K562 (cell line): ENCODE data around the gene GLP2R. TPM values are rescaled to one million over a fixed set of nuclear protein-coding genes. Genes with fewer than 3 reads are reported as not detected.

ENCODE experiments used
- ATAC-seq: fragments of 200-7000 bp; cut with Tn5 transposase; 3 replicates; pipeline ENCODE4 v1.9.1; 2020; ENCODE audit warnings: moderate library complexity
- BruUV-seq: library from RNA; stranded (reverse); fragments of 400-500 nt; replicated peaks from 2 replicates; lab custom pipeline; 2021; lab: Mats Ljungman, UMichigan
- CTCF ChIA-PET: fragments of 300-600 bp; formaldehyde crosslinking; extraction: SDS; loops from one replicate; lab custom pipeline; 2021; ENCODE audit warnings: low intra/inter-chr PET ratio; lab: Yijun Ruan, JAX
- POLR2A ChIA-PET: fragments of 300-600, 350-650 bp; sonication (Branson Sonifier 250); formaldehyde crosslinking; extraction: SDS; loops from one replicate; lab custom pipeline; 2021; ENCODE audit warnings: antibody characterized with exemption, inconsistent platforms; lab: Yijun Ruan, JAX
- DNase-seq, 4 experiments: peaks; one replicate each; pipeline versions ENCODE4 v3.0.0 to v3.0.0-alpha.2; 2011 to 2018; ENCODE audit warnings: low spot score in 3 of 4, mixed read lengths in 3 of 4; ENCODE audit errors: extremely low read depth in 1 of 4
- FAIRE-seq: peaks from 2 replicates; lab custom pipeline; 2011; peaks lifted over from hg19 to GRCh38; lab: Jason Lieb, UNC
- H2AFZ ChIP-seq: 2 replicates; pipeline ENCODE4 v1.6.0; 2011; ENCODE audit warnings: low read depth, low read length, control low read depth, inconsistent platforms
- H3K27ac ChIP-seq: fragments of 200-600 bp; 3 replicates; pipeline ENCODE4 v1.8.0; 2011; ENCODE audit warnings: low read depth, mild to moderate bottlenecking, control low read depth, inconsistent platforms, low read length, moderate library complexity, mixed read lengths; ENCODE audit errors: extremely low read depth
- H3K27me3 ChIP-seq, 2 experiments: fragments of 300-600 bp in 1 of 2; 2 replicates in 1 of 2; 3 replicates in 1 of 2; pipeline versions ENCODE4 v1.6.0 to v1.8.0; 2011; ENCODE audit warnings: inconsistent platforms in 2 of 2, low read length in 2 of 2, mild to moderate bottlenecking in 1 of 2, mixed read lengths in 1 of 2, moderate library complexity in 1 of 2; ENCODE audit not compliant: control insufficient read depth in 2 of 2, insufficient read depth in 2 of 2
- H3K36me3 ChIP-seq: fragments of 300-600 bp; 3 replicates; pipeline ENCODE4 v1.8.0; 2011; ENCODE audit warnings: mild to moderate bottlenecking, low read length, inconsistent platforms; ENCODE audit not compliant: control insufficient read depth, insufficient read depth
- H3K4me1 ChIP-seq, 2 experiments: fragments of 200-600 bp in 1 of 2; replicated peaks in 1 of 2; 2 replicates in 1 of 2; 3 replicates in 1 of 2; pipeline versions ENCODE4 v1.5.1 to v1.8.0; 2011; ENCODE audit warnings: inconsistent platforms in 2 of 2, low read length in 2 of 2, mild to moderate bottlenecking in 1 of 2, mixed read lengths in 1 of 2, moderate library complexity in 1 of 2; ENCODE audit not compliant: control insufficient read depth in 2 of 2, insufficient read depth in 2 of 2
- H3K4me2 ChIP-seq: 2 replicates; pipeline ENCODE4 v1.6.1; 2011; ENCODE audit warnings: low read length, control low read depth, inconsistent platforms, mixed read lengths; ENCODE audit not compliant: insufficient read depth
- H3K4me3 ChIP-seq: fragments of 200-600 bp; sonication (generic), shearing (Covaris generic); 2 replicates; pipeline ENCODE4 v1.5.1; 2016; ENCODE audit warnings: control low read depth, inconsistent platforms
- H3K79me2 ChIP-seq: fragments of 200-600 bp; 3 replicates; pipeline ENCODE4 v1.8.0; 2011; ENCODE audit warnings: low read length, inconsistent platforms; ENCODE audit not compliant: control insufficient read depth, insufficient read depth
- H3K9ac ChIP-seq, 2 experiments: 2 replicates each; pipeline versions ENCODE4 v1.6.0 to v1.6.1; 2011; ENCODE audit warnings: low read depth in 2 of 2, low read length in 2 of 2, control low read depth in 1 of 2, inconsistent platforms in 1 of 2, mild to moderate bottlenecking in 1 of 2, mixed read lengths in 1 of 2; ENCODE audit not compliant: insufficient read depth in 1 of 2
- H3K9me1 ChIP-seq: one replicate; pipeline ENCODE4 v1.6.0; 2011; ENCODE audit warnings: inconsistent platforms, mild to moderate bottlenecking, low read length, moderate library complexity; ENCODE audit not compliant: control insufficient read depth, insufficient read depth
- H3K9me3 ChIP-seq: replicated peaks from 2 replicates; pipeline ENCODE4 v1.5.1; 2011; ENCODE audit warnings: low read depth, low read length, inconsistent platforms; ENCODE audit not compliant: control insufficient read depth, insufficient read depth
- H4K20me1 ChIP-seq: replicated peaks from 2 replicates; pipeline ENCODE4 v1.6.1; 2011; ENCODE audit warnings: low read length, inconsistent platforms, mixed read lengths; ENCODE audit not compliant: control insufficient read depth, insufficient read depth
- CCNT2 ChIP-seq: IDR thresholded peaks from 2 replicates; pipeline ENCODE4 v1.6.1; 2011; ENCODE audit warnings: borderline replicate concordance, low read depth, mild to moderate bottlenecking, moderate library complexity, mixed read lengths, low read length; ENCODE audit not compliant: insufficient read length; ENCODE audit errors: extremely low read depth
- FOXK2 ChIP-seq, 2 experiments: fragments of 450-650 bp; IDR thresholded peaks in 1 of 2; conservative IDR thresholded peaks in 1 of 2; 2 replicates each; pipeline ENCODE4 v1.6.1; 2016; ENCODE audit warnings: low read depth in 2 of 2, mild to moderate bottlenecking in 1 of 2
- FUS ChIP-seq: fragments of 200-400 bp; formaldehyde crosslinking; optimal IDR thresholded peaks from 2 replicates; pipeline ENCODE3; 2017; ENCODE audit warnings: low read depth, low read length
- GABPA ChIP-seq: fragments of 200-800 bp; sonication (Bioruptor generic); conservative IDR thresholded peaks from 2 replicates; pipeline ENCODE4 v1.6.1; 2016; ENCODE audit warnings: low read depth, missing genetic modification characterization, missing compliant biosample characterization
- HDGF ChIP-seq: fragments of 450-650 bp; IDR thresholded peaks from 2 replicates; pipeline ENCODE4 v1.6.1; 2016
- HNRNPUL1 ChIP-seq: fragments of 200-400 bp; formaldehyde crosslinking; IDR thresholded peaks from 2 replicates; pipeline ENCODE4 v1.6.1; 2017; ENCODE audit warnings: low read length
- KAT8 ChIP-seq: fragments of 450-650 bp; IDR thresholded peaks from 2 replicates; pipeline ENCODE4 v1.6.1; 2016; ENCODE audit warnings: low read depth, mild to moderate bottlenecking
- LARP7 ChIP-seq: fragments of 450-650 bp; IDR thresholded peaks from 2 replicates; pipeline ENCODE4 v1.6.1; 2016
- MECOM ChIP-seq: fragments of 250-450 bp; sonication (Bioruptor Pico); IDR thresholded peaks from 2 replicates; pipeline ENCODE4 v1.8.0; 2022; ENCODE audit warnings: inconsistent platforms
- SNIP1 ChIP-seq: fragments of 450-650 bp; IDR thresholded peaks from 2 replicates; pipeline ENCODE4 v1.7.1; 2017; ENCODE audit warnings: low read depth, mild to moderate bottlenecking
- SP1 ChIP-seq: sonication (generic); formaldehyde crosslinking; IDR thresholded peaks from 2 replicates; pipeline ENCODE4 v1.8.1; 2022; ENCODE audit warnings: mild to moderate bottlenecking, missing genetic modification reagents
- WGBS: fragments of 100-300 bp; shearing (Covaris generic); methylation state at CpG from one replicate; pipeline ENCODE4 v1.1.6; 2016; ENCODE audit warnings: low coverage, mixed read lengths; ENCODE audit not compliant: insufficient coverage; ENCODE audit errors: missing lambda C conversion rate; 5-methylcytosine and 5-hydroxymethylcytosine counted together
- in situ Hi-C: fragments of 300-500 bp; cut with MboI; formaldehyde crosslinking; loops from 4 replicates; pipeline ENCODE4 v1.15.0; 2018; ENCODE audit warnings: inconsistent platforms, mixed read lengths
- intact Hi-C: fragments of 100-400 bp; cut with micrococcal nuclease; formaldehyde crosslinking; loops from 2 replicates; pipeline ENCODE4 v1.14.2; 2022
- polyA plus RNA-seq, 8 experiments: library from polyadenylated mRNA; depleted of rRNA in 4 of 8; stranded (reverse) in 5 of 8; unstranded in 3 of 8; fragments of >200 nt; fragmentation: Nextera tagmentation in 2 of 8; fragmentation: Illumina TruSeq in 1 of 8; extraction: Ambion mirVana in 2 of 8; extraction: Trizol in 1 of 8; gene quantifications; 2 replicates each; pipeline versions ENCODE4 v1.2.1 to v1.2.3, GENCODE V29; 2011 to 2014; ENCODE audit warnings: inconsistent platforms in 1 of 8, missing spikeins in 1 of 8
- total RNA-seq, 7 experiments: library from RNA; depleted of rRNA in 6 of 7; stranded (reverse); fragments of >200 nt in 6 of 7; fragmentation: Illumina TruSeq in 2 of 7; extraction: Trizol in 2 of 7; gene quantifications; 2 replicates each; pipeline versions ENCODE4 v1.2.1 to v1.2.3, GENCODE V29; 2011 to 2021; ENCODE audit warnings: low replicate concordance in 1 of 7
- TF ChIP-seq, protein P1 (sequence below), 2 experiments: fragments of 450-650 bp in 1 of 2; sonication (generic) in 1 of 2; formaldehyde crosslinking in 1 of 2; IDR thresholded peaks in 1 of 2; conservative IDR thresholded peaks in 1 of 2; 2 replicates each; pipeline versions ENCODE4 v1.6.1 to v1.8.1; 2016 to 2023; ENCODE audit warnings: mild to moderate bottlenecking in 2 of 2, moderate library complexity in 2 of 2, inconsistent platforms in 1 of 2, missing genetic modification reagents in 1 of 2

GLP2R gene
- total and polyA plus RNA-seq, 9 of the 15 experiments (the other 6 are each of a cell fraction or from before 2014, with no cell fraction given), result not detected

- Histone ChIP-seq H3K36me3 (no peaks in the 10 kb centered on the region), H3K4me1 (no peaks in the 10 kb centered on the region), H3K4me2 (no peak overlapping the region), H3K79me2 (no peaks in the 10 kb centered on the region), H3K9me1 (no peaks in the 10 kb centered on the region), H3K4me3 (no peak overlapping the region), H3K9ac (no peak overlapping the region), H4K20me1 (no peaks in the 10 kb centered on the region), H2AFZ (no peak overlapping the region), H3K27ac (no peak overlapping the region), H3K27me3 (peaks cover 0 to 5% of the 10 kb centered on the region in 2 experiments; a peak in 1 of 5 replicates), H3K9me3 (no peaks in the 10 kb centered on the region)
- no peak for ATAC-seq
- in situ Hi-C loops, result no loop called here
- no peak for TF ChIP-seq HDGF
- TF ChIP-seq, protein P1, sequence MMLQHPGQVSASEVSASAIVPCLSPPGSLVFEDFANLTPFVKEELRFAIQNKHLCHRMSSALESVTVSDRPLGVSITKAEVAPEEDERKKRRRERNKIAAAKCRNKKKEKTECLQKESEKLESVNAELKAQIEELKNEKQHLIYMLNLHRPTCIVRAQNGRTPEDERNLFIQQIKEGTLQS (IDR thresholded peaks at IDR 0.05), result no peak
- TF ChIP-seq, protein P1 (CRISPR knock-in tag; conservative IDR thresholded peaks at IDR 0.05), result no peak
- no peak for TF ChIP-seq LARP7
- TF ChIP-seq SP1 (CRISPR knock-in tag), result no peak
- TF ChIP-seq HNRNPUL1, result no peak
- no peak for TF ChIP-seq GABPA (tag)
- TF ChIP-seq FUS, result no peak
- TF ChIP-seq FOXK2 (conservative IDR thresholded peaks at IDR 0.05 in 1 of 2, IDR thresholded peaks at IDR 0.05 in 1 of 2; ENCODE audit: low read depth in 2 of 2), result no peak
- TF ChIP-seq KAT8, result no peak
- TF ChIP-seq SNIP1, result no peak
- no peak for TF ChIP-seq CCNT2
- TF ChIP-seq MECOM (CRISPR knock-in tag), result no peak
- WGBS, result 0% methylated on average over 14 of the region's 19 CpGs
- ChIA-PET POLR2A (no interaction called here), CTCF (no interaction called here)
- intact Hi-C loops, result no loop called here
- BruUV-seq, result no TSS peak
- no peak for DNase-seq
- no peak for FAIRE-seq
Observed at GRCh38 chr17:9917801-9918200, 92.1 kb downstream of the GLP2R start.
